ENCODE results near the gene RIT2. TPM values are rescaled to one million over a fixed set of nuclear protein-coding genes. Genes with fewer than 3 reads are reported as not detected.
"Not testable (repeated sequence)": the region's sequence is repeated elsewhere in the genome, so short reads cannot be mapped to it uniquely, and the experiment has no call there.

The RIT2 gene
- total RNA-seq, 4 donors from 2014 or later = not detected

DNA sequence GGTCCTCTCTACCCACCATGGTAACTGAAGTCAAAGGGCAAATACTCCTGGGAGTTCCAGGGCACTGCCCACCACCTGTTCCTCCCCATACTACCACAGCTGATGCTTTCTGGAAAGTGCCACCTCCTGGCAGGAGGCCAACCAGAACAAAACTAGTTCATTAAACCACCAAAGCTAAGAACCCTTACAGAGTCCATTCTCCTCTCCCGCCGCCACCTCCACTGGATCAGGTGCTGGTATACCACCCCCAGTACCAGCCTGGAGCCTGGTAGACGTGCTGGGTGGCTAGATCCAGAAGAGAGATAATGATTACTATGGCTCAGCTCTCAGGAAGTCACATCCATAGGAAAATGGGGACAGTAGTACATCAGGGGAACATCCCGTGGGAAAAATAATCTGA is 300.9 kb downstream of the RIT2 start:
- ATAC-seq (ENCODE audit: low FRiP score) (no peak), DNase-seq (ENCODE audit: low spot score) (no peak)
- TF ChIP-seq, protein P1, sequence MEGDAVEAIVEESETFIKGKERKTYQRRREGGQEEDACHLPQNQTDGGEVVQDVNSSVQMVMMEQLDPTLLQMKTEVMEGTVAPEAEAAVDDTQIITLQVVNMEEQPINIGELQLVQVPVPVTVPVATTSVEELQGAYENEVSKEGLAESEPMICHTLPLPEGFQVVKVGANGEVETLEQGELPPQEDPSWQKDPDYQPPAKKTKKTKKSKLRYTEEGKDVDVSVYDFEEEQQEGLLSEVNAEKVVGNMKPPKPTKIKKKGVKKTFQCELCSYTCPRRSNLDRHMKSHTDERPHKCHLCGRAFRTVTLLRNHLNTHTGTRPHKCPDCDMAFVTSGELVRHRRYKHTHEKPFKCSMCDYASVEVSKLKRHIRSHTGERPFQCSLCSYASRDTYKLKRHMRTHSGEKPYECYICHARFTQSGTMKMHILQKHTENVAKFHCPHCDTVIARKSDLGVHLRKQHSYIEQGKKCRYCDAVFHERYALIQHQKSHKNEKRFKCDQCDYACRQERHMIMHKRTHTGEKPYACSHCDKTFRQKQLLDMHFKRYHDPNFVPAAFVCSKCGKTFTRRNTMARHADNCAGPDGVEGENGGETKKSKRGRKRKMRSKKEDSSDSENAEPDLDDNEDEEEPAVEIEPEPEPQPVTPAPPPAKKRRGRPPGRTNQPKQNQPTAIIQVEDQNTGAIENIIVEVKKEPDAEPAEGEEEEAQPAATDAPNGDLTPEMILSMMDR (IDR thresholded peaks at IDR 0.05) = no peak

DNA sequence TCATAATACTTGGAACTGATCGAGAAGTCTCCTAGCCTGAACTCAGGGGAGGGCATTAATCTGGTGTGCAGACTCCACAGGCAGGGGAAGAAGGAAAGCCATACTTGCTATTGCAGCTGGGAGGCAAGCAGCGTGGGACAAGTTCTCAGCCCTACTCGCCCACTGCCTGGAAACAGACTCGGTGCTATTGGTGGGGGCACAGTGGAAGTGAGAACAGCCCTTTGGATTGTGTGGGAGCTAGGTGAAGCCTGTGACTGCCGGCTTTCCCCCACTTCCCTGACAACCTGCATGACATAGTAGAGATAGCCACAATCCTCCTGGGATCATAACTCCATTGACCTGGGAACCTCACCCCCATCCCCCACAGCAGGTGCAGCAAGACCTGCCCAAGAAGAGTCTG is 301.3 kb downstream of the RIT2 start:
- TF ChIP-seq, protein P1 (IDR thresholded peaks at IDR 0.05) = no peak
- DNase-seq (ENCODE audit: low spot score) (no peak), ATAC-seq (ENCODE audit: low FRiP score) (no peak)

DNA sequence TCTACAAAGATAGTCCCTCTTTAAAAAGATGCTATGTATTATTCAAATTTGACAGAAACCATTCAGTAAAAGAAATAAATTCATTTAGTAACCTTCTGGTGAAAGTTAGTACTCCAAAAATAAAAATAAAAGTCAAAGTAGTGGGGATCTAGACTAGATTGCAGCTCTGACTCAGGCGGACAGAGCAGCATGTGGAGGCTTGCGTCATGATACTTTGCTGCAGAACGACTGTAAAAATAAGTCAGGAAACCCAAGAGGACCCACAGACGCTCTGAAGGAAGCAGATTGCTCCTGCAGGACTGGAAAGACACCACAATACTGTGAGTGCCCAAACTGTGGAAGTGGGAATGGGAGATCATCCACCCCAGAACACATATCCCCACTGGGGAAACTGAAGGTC is 301.9 kb downstream of the RIT2 start:
- DNase-seq (ENCODE audit: low spot score) (no peak), ATAC-seq (ENCODE audit: low FRiP score) (no peak)
- TF ChIP-seq, protein P1 (IDR thresholded peaks at IDR 0.05) = no peak

DNA sequence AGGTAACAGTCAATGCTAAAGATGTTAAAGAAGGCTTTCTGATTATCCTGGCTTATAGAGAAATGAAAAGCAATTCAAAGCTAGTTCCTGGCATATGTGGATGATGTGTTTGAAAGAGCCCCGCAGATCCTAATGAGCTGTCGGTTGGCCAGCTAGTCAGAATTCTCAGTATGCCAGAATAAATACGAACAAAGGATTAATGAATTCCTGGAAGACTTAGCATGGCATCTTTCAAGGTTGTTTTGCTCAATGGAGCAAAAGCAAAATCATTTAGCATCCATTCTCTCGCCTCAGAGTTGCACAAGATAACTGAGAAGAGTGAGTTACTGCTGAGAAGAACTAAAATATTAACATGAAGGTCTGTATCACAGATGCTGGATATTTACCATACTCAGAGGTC is 307.6 kb downstream of the RIT2 start:
- DNase-seq (ENCODE audit: low spot score) (no peak), ATAC-seq (ENCODE audit: low FRiP score) (no peak)
- TF ChIP-seq, protein P1 (IDR thresholded peaks at IDR 0.05) = no peak

DNA sequence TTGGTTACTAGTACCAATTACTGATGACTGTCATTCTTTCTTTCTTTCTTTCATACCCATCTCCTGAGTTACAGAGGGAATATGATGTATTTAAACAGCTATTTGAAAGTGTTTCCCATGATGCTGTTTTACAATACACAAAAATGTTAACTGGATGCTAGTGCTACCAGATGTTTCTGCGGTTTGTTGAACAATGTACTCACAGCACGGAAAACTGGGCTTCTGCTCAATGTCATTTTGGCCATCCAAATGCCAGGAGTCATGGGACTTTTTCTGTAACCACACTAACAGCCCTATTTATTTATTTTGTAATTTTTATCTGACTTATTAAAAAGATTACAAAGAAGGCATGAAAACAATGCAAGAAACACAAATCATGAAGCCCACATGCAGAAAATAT is 313.8 kb downstream of the RIT2 start:
- ATAC-seq (ENCODE audit: low FRiP score) (no peak), DNase-seq (ENCODE audit: low spot score) (no peak)
- TF ChIP-seq, protein P1 (IDR thresholded peaks at IDR 0.05) = no peak

DNA sequence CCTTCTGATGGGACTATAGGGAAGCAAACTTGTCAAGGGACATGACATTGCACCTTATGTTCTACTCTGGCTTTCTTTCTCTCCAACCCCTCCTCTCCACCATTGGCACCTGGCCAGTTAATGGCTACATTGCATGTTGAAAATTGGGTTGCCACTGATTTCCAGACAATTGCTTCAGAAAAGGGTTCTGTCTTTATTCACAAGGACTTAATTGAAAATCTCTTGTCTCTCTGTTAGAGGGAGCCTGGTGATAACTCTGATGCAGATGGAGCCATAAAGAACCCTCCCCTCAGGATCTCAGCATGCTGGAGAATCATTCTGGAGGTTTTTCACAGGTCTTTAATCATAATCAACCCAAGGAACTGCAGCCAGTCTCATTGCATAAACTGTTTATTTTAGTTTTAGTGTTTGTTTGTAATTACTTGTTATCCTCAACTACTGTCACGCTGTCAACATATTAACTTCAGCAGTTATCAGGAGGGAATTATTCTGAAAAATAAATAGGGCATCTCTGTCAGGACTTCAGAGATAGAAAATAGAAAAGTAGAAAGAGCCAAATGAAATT is 316.8 kb downstream of the RIT2 start:
- TF ChIP-seq, protein P1 (IDR thresholded peaks at IDR 0.05) = no peak
- ATAC-seq (ENCODE audit: low FRiP score) (no peak), DNase-seq (ENCODE audit: low spot score) (no peak)

DNA sequence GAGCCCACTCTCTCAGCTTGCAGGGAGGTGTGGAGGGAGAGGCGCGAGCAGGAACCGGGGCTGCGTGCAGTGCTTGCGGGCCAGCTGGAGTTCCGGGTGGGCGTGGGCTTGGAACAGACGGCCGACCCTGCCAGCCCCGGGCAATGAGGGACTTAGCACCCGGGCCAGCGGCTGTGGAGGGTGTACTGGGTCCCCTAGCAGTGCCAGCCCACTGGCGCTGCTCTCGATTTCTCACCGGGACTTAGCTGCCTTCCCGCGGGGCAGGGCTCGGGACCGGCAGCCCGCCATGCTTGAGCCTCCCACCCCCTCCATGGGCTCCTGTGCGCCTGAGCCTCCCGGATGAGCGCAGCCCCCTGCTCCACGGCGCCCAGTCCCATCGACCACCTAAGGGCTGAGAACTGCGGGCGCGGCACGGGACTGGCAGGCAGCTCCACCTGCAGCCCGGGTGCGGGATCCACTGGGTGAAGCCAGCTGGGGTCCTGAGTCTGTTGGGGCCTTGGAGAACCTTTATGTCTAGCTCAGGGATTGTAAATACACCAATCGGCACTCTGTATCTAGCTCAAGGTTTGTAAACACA is 320.2 kb downstream of the RIT2 start:
- ATAC-seq (ENCODE audit: low FRiP score); DNase-seq (ENCODE audit: low spot score): not testable (repeated sequence)
